DMS153 treated with DMSO at 0.1 percent for 48 hours (cell line): ENCODE measurements around the gene MEX3C.

Experiments
- DNase-seq: peaks from one replicate; lab custom pipeline; 2025; ENCODE audit not compliant: unreplicated experiment; lab: John Stamatoyannopoulos, UW

Gene MEX3C

GRCh38 chr18:51192026-51192425, 5.5 kb downstream of the MEX3C start:
- DNase-seq, result no peak

- DNase-seq, result no peak
Measured at GRCh38 chr18:51191128-51191717, 6.3 kb downstream of the MEX3C start.

DNA sequence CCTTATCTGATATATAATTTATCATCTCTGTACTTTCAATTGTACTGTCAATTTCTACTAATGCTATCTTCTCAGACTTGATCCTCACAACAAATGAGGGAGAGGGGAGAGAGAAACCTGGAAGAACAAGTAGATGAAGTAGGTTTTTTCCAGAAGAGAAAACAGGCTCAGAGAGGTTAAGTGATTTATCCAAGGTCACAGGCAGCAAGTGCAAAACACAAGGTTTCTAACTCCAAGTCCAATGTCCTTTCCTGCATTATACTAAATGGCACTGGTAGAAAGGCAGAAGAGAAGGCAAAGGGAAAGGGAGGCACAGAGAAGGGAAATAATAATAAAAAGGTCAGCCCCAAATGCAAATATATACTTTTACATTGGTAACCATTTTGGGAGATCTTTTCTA, 7.5 kb downstream of the MEX3C start:
- no peak for DNase-seq

DNA sequence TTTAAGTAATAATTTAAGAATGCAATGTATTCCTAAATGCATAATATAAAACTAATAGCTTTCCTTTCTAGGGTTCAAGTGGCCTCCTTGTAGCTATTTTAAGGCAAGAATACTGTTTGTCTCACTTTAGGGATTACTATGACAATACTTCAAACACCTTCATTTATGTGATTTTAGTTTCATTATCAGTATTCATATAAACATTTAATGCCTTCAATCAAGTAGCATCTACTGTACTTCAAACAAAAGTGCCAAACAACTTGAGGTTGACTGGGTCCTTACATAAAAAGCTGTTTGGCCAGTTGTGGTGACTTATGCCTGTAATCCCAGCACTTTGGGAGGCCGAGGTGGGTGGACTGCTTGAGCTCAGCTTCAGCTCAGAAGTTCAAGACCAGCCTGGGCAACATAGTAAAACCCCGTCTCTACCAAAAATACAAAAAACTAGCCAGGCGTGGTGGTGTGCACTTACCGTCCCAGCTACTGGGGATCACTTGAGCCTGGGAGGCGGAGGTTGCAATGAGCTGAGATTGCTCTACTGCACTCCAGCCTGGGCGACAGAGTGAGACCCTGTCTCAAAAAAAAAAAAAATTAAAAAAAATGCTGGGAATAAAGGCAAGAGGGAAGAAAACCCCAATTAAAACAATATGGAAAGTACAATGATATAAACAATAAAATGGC, 9.3 kb downstream of the MEX3C start:
- DNase-seq, result no peak

DNA sequence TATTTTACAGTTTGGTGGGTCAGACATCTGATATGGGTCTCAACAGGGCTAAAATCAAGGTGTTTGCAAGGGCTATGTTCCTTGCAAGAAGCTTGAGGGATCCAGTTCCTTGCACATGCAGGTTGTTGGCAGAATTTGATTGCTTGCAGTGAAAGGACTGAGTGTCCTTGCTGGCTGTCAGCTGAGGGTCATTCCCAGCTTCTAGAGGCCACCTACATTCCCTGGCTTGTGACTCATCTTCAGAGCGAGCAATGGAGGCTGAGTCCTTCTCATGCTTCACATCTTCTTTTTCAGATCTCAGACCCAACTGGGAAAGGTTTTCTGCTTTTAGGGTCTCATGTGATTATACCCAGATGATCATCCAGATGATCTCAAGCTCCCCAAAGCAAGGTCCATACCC, 12.4 kb downstream of the MEX3C start:
- DNase-seq, result no peak

- no peak for DNase-seq
Measured at GRCh38 chr18:51184091-51184457, 13.4 kb downstream of the MEX3C start.

GRCh38 chr18:51183372-51184090, 13.9 kb downstream of the MEX3C start:
- DNase-seq, result no peak

DNA sequence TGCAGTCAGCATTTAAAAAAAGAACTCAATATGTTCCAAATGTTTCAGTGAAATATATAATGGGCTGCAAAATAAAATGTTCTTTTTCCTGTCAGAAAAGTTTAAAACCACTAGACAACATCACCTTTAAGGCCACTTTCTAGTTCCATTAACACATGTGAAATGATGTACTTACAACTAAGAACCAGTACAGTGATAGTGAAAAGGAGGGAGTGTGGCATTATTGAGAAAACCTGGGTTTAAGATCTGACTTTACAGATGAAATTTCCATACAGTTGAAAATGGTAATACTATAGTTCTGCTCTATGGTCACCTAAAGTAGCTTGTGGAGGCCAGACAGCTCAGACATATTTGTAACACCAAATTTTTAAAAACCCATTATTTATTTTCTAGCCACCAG, 14.7 kb downstream of the MEX3C start:
- no peak for DNase-seq

DNA sequence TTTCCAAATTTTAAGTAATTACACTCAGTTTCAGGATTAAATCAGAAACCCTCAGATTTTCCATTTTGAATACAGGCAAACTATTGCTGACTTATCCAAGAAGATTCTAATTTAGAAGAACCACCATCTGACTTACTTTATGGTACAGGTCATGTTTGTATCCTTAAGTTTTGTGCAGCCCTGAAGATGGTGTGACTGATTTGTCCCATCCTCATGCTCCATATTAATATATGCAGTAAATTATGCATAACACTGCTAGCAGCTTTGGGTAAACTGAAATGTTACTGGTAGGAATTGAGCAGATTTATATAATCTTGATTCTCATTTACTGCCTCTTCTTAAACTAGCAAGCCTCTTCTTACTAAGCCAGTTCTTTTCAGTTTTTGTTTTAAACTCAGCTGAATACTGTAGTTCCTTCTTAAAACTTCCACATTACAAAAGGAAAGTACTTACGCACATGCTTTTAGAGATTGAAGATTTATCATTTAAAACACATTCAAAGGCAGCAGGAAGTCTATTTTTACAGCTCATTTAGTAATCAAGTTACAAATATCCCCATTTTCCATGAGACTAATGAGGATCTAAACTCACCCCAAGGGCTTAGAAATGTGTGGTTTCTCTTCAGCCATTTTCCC, 25.7 kb downstream of the MEX3C start:
- DNase-seq, result no peak

- no peak for DNase-seq
Measured at GRCh38 chr18:51171223-51171622, 26.3 kb downstream of the MEX3C start.

DNA sequence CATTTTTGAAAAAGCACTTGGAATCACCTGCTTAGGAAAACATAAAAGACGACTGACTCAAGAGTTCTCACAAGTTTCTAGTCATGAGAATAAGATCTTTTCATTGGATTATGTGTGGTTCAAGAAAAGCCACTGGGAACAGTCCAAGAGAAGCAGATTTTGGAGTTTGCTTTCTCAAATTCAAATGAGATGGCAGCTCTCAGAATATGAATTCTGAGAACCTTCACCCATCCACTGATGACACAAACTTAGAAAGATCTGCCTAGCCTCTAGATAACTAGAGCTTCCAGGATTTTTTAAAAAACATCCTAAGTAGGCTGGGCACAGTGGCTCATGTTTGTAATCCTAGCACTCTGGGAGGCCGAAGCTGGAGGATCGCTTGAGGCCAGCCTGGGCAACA, 26.8 kb downstream of the MEX3C start:
- no peak for DNase-seq

- no peak for DNase-seq
Measured at GRCh38 chr18:51169731-51170130, 27.8 kb downstream of the MEX3C start.

DNA sequence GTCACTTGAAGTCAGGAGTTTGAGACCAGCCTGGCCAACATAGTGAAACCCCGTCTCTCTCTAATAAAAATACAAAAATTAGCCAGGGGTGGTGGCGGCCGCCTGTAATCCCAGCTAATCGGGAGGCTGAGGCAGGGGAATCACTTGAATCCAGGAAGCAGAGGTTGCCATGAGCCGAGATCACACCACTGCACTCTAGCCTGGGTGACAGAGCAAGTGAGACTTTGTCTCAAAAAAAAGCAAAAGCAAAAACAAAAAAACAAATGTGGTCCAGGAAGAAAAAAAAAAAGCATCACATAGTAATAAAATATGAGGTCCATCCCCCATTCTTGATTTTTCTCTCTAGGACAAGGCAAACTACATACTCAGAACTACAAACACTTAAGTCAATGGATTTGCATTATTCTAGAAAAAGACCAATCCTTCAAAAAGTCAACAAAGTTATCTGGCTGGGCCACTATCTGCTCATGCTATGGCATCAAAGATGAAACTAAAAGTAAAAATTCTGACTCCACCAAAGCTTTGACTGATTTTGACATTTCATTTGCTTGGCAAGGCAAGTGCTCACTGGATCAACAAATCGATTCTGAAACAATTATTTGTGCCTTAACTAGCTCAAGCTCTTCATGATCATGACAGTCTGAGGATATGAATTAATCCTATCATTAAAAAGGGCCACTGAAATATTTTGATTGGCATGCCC, 28.4 kb downstream of the MEX3C start:
- DNase-seq, result no peak

GRCh38 chr18:51168026-51168742, 29.3 kb downstream of the MEX3C start:
- DNase-seq, result no peak

- DNase-seq, result no peak
Measured at GRCh38 chr18:51165296-51165695, 32.2 kb downstream of the MEX3C start.

- DNase-seq, result no peak
Measured at GRCh38 chr18:51164761-51165281, 32.7 kb downstream of the MEX3C start.

DNA sequence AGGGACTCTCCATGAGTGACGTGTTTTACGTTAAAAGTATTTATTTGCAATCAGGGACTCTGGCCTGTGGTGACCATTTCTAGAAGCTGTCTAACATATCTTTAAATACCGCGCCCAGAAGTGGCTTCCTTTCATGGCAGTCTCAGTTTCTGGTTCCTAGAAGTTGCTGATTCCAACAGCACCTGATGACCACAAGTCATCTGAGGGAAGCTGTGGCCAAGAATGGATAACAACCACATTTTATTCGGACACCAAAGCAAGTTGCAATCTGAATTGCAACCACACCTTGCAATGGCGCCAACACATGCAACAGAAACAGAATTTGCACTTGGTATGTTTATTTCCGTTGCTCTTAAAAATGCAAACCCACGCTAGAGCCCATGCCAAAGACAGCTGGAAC, 33.1 kb downstream of the MEX3C start:
- no peak for DNase-seq

- DNase-seq, result no peak
Measured at GRCh38 chr18:51163543-51163942, 33.9 kb downstream of the MEX3C start.

GRCh38 chr18:51162617-51163016, 34.9 kb downstream of the MEX3C start:
- DNase-seq, result no peak

DNA sequence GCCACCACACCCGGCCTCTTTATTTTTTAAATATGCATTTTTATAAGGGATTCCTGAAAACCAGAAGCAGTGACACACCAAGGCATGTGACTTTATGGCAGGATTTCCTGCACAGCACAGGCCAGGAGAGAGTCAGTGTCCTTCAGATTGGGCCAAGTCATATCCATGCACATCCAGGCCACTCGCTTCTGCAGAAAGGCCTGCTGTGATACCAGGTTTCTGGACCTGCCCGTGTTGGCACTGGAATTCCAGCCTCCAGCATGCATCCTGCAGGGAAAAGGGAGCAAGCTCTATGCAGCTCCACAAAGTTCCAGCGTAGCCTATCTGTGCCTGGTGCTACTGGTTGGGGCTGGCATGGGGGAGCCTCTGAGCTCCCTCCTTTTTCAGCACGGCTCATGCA, 36.8 kb downstream of the MEX3C start:
- no peak for DNase-seq

DNA sequence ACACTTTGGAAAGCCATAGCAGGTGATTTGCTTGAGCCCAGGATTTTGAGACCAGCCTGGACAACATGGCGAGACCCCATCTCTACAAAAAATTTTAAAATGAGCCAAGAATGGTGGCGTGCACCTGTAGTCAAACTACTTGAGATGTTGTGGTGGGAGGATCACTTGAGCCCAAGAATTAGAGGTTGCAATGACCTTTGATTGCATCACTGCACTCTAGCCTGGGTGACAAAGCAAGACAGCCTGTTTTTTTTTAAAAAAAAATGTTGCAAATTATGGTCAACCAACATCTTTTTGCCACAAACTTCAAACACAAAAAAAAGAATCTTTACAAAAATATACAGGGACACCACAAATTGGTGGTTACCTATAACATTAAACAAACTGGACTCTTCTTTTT, 40.3 kb downstream of the MEX3C start:
- DNase-seq, result no peak
